Thoracic aorta (tissue), 2 donors: Measurements from ENCODE around the gene NDUFA5. TPM values are rescaled to one million over a fixed set of nuclear protein-coding genes. Genes with fewer than 3 reads are reported as not detected.

ENCODE experiments used
- ATAC-seq: fragments of 150-250 bp; one replicate; pipeline ENCODE4 v1.8.0; 2017; ENCODE audit warnings: low read depth; ENCODE audit not compliant: insufficient number of reproducible peaks, low FRiP score
- DNase-seq: peaks from one replicate; pipeline ENCODE4 v3.0.0-alpha.2; 2020; ENCODE audit warnings: low spot score
- H3K27ac ChIP-seq, 2 donors: fragments of 200-600 bp; sonication (generic); 1 replicate in 1 of 2; 2 replicates in 1 of 2; pipeline ENCODE4 v1.5.1; 2016; ENCODE audit warnings: mild to moderate bottlenecking in 2 of 2, moderate library complexity in 2 of 2
- H3K27me3 ChIP-seq: fragments of 200-600 bp; sonication (generic); replicated peaks from 2 replicates; pipeline ENCODE4 v1.6.0; 2016; ENCODE audit warnings: mild to moderate bottlenecking; ENCODE audit not compliant: insufficient read depth
- H3K36me3 ChIP-seq: fragments of 200-600 bp; sonication (generic); one replicate; pipeline ENCODE4 v1.5.1; 2016
- H3K4me1 ChIP-seq, 2 donors: fragments of 200-600 bp; sonication (generic); 1 replicate in 1 of 2; 2 replicates in 1 of 2; pipeline versions ENCODE4 v1.5.1 to v1.6.0; 2016; ENCODE audit warnings: low read depth in 2 of 2, mild to moderate bottlenecking in 1 of 2; ENCODE audit not compliant: control insufficient read depth in 1 of 2
- H3K4me3 ChIP-seq: fragments of 200-600 bp; sonication (generic); 2 replicates; pipeline ENCODE4 v1.5.1; 2016; ENCODE audit warnings: mild to moderate bottlenecking
- H3K9me3 ChIP-seq: fragments of 200-600 bp; sonication (generic); 2 replicates; pipeline ENCODE4 v1.5.1; 2016
- CTCF ChIP-seq: fragments of 200-600 bp; sonication (generic); IDR thresholded peaks from one replicate; pipeline ENCODE4 v1.5.1; 2019; ENCODE audit warnings: antibody characterized with exemption
- total RNA-seq, 2 donors: library from RNA; depleted of rRNA; stranded (reverse); fragments of >200 nt; gene quantifications; one replicate each; pipeline versions ENCODE4 v1.1.0 to v1.2.3, GENCODE V29; 2016

The NDUFA5 gene
- total RNA-seq, 2 donors from 2014 or later: 23.8 to 55.0 TPM

- DNase-seq: no peak
- no peaks in the 10 kb centered on the region for H3K9me3 ChIP-seq
- no peak overlapping the region for H3K4me3 ChIP-seq
- H3K36me3 ChIP-seq: no peaks in the 10 kb centered on the region
- H3K4me1 ChIP-seq: no peaks in the 10 kb centered on the region
- TF ChIP-seq CTCF: no peak
- H3K27ac ChIP-seq: no peak overlapping the region
- ATAC-seq: no peak
- H3K27me3 ChIP-seq: no peaks in the 10 kb centered on the region
Measured at GRCh38 chr7:123571684-123572083, 14.1 kb upstream of the NDUFA5 start.

GRCh38 chr7:123571187-123571586 lies 13.6 kb upstream of the NDUFA5 start:
- DNase-seq (no peak), ATAC-seq (no peak)
- Histone ChIP-seq H3K9me3 (no peaks in the 10 kb centered on the region), H3K36me3 (no peaks in the 10 kb centered on the region), H3K27me3 (no peaks in the 10 kb centered on the region), H3K27ac (no peak overlapping the region), H3K4me3 (no peak overlapping the region), H3K4me1 (no peaks in the 10 kb centered on the region)
- no peak for TF ChIP-seq CTCF

- Histone ChIP-seq H3K4me3 (no peak overlapping the region), H3K27ac (no peak overlapping the region), H3K27me3 (no peaks in the 10 kb centered on the region), H3K36me3 (no peaks in the 10 kb centered on the region), H3K9me3 (no peaks in the 10 kb centered on the region), H3K4me1 (no peaks in the 10 kb centered on the region)
- ATAC-seq (no peak), DNase-seq (no peak)
- no peak for TF ChIP-seq CTCF
Measured at GRCh38 chr7:123570390-123571182, 13.0 kb upstream of the NDUFA5 start.

- TF ChIP-seq CTCF: no peak
- no peak for DNase-seq
- no peaks in the 10 kb centered on the region for H3K36me3 ChIP-seq
- no peak overlapping the region for H3K27ac ChIP-seq
- no peaks in the 10 kb centered on the region for H3K9me3 ChIP-seq
- H3K4me3 ChIP-seq: no peak overlapping the region
- ATAC-seq: no peak
- no peaks in the 10 kb centered on the region for H3K27me3 ChIP-seq
- no peaks in the 10 kb centered on the region for H3K4me1 ChIP-seq
Measured at GRCh38 chr7:123569352-123570010, 11.9 kb upstream of the NDUFA5 start.

- H3K9me3 ChIP-seq: no peaks in the 10 kb centered on the region
- H3K36me3 ChIP-seq: no peaks in the 10 kb centered on the region
- no peak for TF ChIP-seq CTCF
- DNase-seq (no peak), ATAC-seq (no peak)
- no peaks in the 10 kb centered on the region for H3K27me3 ChIP-seq
- no peak overlapping the region for H3K27ac ChIP-seq
- no peak overlapping the region for H3K4me3 ChIP-seq
- H3K4me1 ChIP-seq: peaks cover 0 to 8% of the 10 kb centered on the region in 2 donors
Measured at GRCh38 chr7:123562121-123562520, 4.5 kb upstream of the NDUFA5 start.
